Measurements from ENCODE around the gene MSRB1. TPM values are rescaled to one million over a fixed set of nuclear protein-coding genes. Genes with fewer than 3 reads are reported as not detected.
A peak's percentile ranks its signal among the peaks of the same experiment; 100 is the strongest.
"Not testable (repeated sequence)": the region's sequence is repeated elsewhere in the genome, so short reads cannot be mapped to it uniquely, and the experiment has no call there.

Gene MSRB1
- total RNA-seq, 1 donor from 2014 or later = 35.0 TPM

DNA sequence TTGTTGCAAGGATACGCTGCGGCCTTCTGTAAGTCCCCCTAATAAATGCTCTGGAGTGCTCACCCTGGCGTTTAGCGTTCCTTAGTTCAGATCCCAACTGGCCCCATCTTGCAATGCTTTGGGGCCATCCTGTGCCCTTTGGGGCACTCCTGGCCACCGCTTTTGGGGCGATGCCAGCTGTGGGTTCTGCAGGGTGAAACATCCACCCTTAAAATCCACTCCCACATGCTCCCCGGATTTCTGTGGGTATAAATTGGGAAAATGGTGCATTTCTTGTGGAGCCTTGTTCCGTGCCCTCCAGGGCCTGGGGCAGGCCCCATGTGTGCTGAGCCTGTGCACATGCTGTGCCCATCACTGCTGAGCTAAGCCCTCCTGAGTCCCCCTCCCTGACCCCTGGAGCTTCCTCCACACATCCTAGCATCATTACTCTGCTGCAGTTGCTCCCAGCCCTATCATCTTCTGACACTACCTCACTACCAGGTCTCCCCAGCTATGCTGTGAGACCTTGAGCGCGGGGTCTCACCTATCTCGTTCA lies 6.0 kb downstream of the MSRB1 start:
- Mint-ChIP-seq H3K4me1 (ENCODE audit: low read depth) (peaks cover 5% of the 10 kb centered on the region), H3K4me3 (ENCODE audit: low read depth) (no peak overlapping the region), H3K9me3 (no peaks in the 10 kb centered on the region), H3K27me3 (ENCODE audit: low read depth) (no peaks in the 10 kb centered on the region), H3K27ac (no peak overlapping the region), H3K36me3 (ENCODE audit: low read depth) (peaks cover 11% of the 10 kb centered on the region)
- no peak for DNase-seq (ENCODE audit: low spot score)
- intact Hi-C loops (cut with micrococcal nuclease) = no loop called here

- Mint-ChIP-seq H3K9me3 (no peaks in the 10 kb centered on the region), H3K36me3 (ENCODE audit: low read depth) (peaks cover 4% of the 10 kb centered on the region), H3K27ac (no peak overlapping the region), H3K4me3 (ENCODE audit: low read depth) (no peak overlapping the region), H3K27me3 (ENCODE audit: low read depth) (no peaks in the 10 kb centered on the region), H3K4me1 (ENCODE audit: low read depth) (peaks cover 2% of the 10 kb centered on the region)
- no peak for DNase-seq (ENCODE audit: low spot score)
- intact Hi-C loops (cut with micrococcal nuclease) = no loop called here
Observed at GRCh38 chr16:1933097-1933661, 9.8 kb downstream of the MSRB1 start.

GRCh38 chr16:1932050-1933028 lies 10.7 kb downstream of the MSRB1 start:
- Mint-ChIP-seq H3K9me3 (no peaks in the 10 kb centered on the region), H3K4me3 (ENCODE audit: low read depth) (no peak overlapping the region), H3K36me3 (ENCODE audit: low read depth) (no peaks in the 10 kb centered on the region), H3K27ac (no peak overlapping the region), H3K4me1 (ENCODE audit: low read depth) (peaks cover 2% of the 10 kb centered on the region), H3K27me3 (ENCODE audit: low read depth) (no peaks in the 10 kb centered on the region)
- DNase-seq (ENCODE audit: low spot score) = no peak
- intact Hi-C loops (cut with micrococcal nuclease) = no loop called here

DNA sequence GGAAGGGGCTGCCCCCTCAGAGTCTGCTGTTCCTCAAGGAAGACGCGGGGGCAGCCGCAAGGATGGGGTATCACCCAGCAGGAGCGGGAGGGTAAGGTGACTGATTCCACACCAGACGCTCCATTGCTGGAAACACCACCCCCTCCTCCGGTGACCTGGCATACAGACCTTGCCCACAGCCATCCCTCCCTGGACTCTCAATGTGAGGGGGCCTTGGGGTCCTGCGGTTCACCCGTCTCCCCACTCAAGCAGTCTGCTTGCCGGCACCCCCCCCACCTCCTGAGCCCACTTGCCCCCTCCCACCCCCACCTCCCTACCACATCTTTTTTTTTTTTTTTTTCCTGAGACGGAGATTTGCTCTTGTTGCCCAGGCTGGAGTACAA lies 12.7 kb downstream of the MSRB1 start:
- Mint-ChIP-seq H3K27me3 (ENCODE audit: low read depth) (no peaks in the 10 kb centered on the region), H3K36me3 (ENCODE audit: low read depth) (no peaks in the 10 kb centered on the region), H3K27ac (no peak overlapping the region), H3K9me3 (no peaks in the 10 kb centered on the region), H3K4me1 (ENCODE audit: low read depth) (peaks cover 2% of the 10 kb centered on the region), H3K4me3 (ENCODE audit: low read depth) (no peak overlapping the region)
- no peak for DNase-seq (ENCODE audit: low spot score)
- intact Hi-C loops (cut with micrococcal nuclease) = no loop called here

- Mint-ChIP-seq H3K4me1 (ENCODE audit: low read depth) (peaks cover 2% of the 10 kb centered on the region), H3K4me3 (ENCODE audit: low read depth) (peak overlapping the region; percentile 45), H3K9me3 (no peaks in the 10 kb centered on the region), H3K27me3 (ENCODE audit: low read depth) (peaks cover 1% of the 10 kb centered on the region), H3K27ac (no peak overlapping the region), H3K36me3 (ENCODE audit: low read depth) (no peaks in the 10 kb centered on the region)
- intact Hi-C loops (cut with micrococcal nuclease) = loop anchor here (10.0 kb wide), 1 partner anchor 65 kb away; no protein-coding TSS in a partner anchor
- peak; percentile 88 for DNase-seq (ENCODE audit: low spot score)
Observed at GRCh38 chr16:1929578-1930337, 13.2 kb downstream of the MSRB1 start.

- DNase-seq (ENCODE audit: low spot score) = no peak
- intact Hi-C loops (cut with micrococcal nuclease) = loop anchor here (10.0 kb wide), 1 partner anchor 64 kb away; no protein-coding TSS in a partner anchor
- no peaks in the 10 kb centered on the region for H3K36me3 Mint-ChIP-seq (ENCODE audit: low read depth)
- H3K27ac Mint-ChIP-seq = peak overlapping the region; percentile 55
- H3K27me3 Mint-ChIP-seq (ENCODE audit: low read depth) = peaks cover 5% of the 10 kb centered on the region
- H3K4me1 Mint-ChIP-seq (ENCODE audit: low read depth) = peaks cover 2% of the 10 kb centered on the region
- H3K4me3 Mint-ChIP-seq (ENCODE audit: low read depth) = peak overlapping the region; percentile 65
- no peaks in the 10 kb centered on the region for H3K9me3 Mint-ChIP-seq
Observed at GRCh38 chr16:1929105-1929504, 13.9 kb downstream of the MSRB1 start.

- no peak overlapping the region for H3K27ac Mint-ChIP-seq
- peaks cover 2% of the 10 kb centered on the region for H3K4me1 Mint-ChIP-seq (ENCODE audit: low read depth)
- DNase-seq (ENCODE audit: low spot score) = no peak
- no peaks in the 10 kb centered on the region for H3K9me3 Mint-ChIP-seq
- H3K36me3 Mint-ChIP-seq (ENCODE audit: low read depth) = no peaks in the 10 kb centered on the region
- intact Hi-C loops (cut with micrococcal nuclease) = loop anchor here (10.0 kb wide), 1 partner anchor 61 kb away; no protein-coding TSS in a partner anchor
- H3K4me3 Mint-ChIP-seq (ENCODE audit: low read depth) = no peak overlapping the region
- H3K27me3 Mint-ChIP-seq (ENCODE audit: low read depth) = peaks cover 26% of the 10 kb centered on the region
Observed at GRCh38 chr16:1926271-1926670, 16.7 kb downstream of the MSRB1 start.

DNA sequence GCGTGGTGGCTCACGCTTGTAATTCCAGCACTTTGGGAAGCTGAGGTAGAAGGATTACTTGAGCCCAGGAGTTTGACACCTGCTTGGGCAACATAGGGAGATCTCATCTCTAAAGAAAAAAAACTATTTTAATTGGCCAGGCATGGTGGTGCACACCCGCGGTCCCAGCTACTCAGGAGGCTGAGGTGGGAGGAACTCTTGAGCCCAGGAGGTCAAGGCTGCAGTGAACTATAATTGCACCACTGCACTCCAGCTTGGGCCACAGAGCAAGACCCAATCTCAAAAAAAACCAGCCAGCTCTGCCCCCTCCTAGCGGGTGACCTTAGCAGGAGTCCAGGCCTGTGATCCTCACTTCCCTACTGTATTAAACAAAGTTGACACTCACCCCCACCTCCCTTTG lies 18.9 kb downstream of the MSRB1 start:
- intact Hi-C loops (cut with micrococcal nuclease) = loop anchor here (10.0 kb wide), 1 partner anchor 59 kb away; no protein-coding TSS in a partner anchor
- DNase-seq (ENCODE audit: low spot score) = no peak
- peaks cover 39% of the 10 kb centered on the region for H3K27me3 Mint-ChIP-seq (ENCODE audit: low read depth)
- H3K9me3 Mint-ChIP-seq = no peaks in the 10 kb centered on the region
- no peak overlapping the region for H3K4me3 Mint-ChIP-seq (ENCODE audit: low read depth)
- H3K4me1 Mint-ChIP-seq (ENCODE audit: low read depth) = peaks cover 5% of the 10 kb centered on the region
- no peak overlapping the region for H3K27ac Mint-ChIP-seq
- H3K36me3 Mint-ChIP-seq (ENCODE audit: low read depth) = no peaks in the 10 kb centered on the region

DNA sequence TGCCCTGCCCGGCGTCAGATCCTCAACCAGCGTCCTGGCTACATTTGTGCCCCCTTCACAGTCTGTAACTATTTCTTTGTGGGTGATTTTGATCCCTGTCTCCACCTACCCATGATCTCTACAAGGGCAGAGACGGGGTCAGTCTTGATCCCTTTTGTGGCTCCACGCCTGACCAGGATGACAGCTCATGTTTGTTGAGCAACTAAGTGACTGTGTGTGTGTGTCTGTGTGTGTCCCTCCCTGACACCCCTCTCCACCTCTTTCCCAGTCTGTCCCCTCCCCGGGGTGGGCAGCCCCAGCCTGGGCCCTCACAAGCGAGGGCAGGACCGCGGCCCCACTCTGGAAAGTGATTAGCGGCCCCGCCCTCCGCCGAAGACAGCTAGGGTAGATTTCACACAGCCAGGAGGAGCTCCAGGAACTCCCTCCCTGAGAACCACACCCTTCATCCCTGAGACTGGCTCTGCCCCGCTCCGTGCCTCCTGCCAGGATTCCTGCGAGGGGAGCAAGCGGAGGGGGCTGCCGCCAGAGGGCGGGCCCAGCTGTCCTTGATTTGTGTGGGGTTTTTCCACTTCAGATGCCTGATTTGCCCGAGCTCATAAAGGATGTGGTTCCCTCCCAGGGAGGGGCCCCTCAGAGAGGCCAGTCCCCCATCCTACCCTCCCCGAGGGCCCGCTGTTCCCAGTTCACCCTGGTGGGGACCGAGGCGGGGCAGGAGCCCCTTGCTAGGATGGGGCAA lies 19.5 kb downstream of the MSRB1 start:
- intact Hi-C loops (cut with micrococcal nuclease) = loop anchor here (10.0 kb wide), 1 partner anchor 59 kb away; no protein-coding TSS in a partner anchor
- peaks cover 4% of the 10 kb centered on the region for H3K4me1 Mint-ChIP-seq (ENCODE audit: low read depth)
- H3K9me3 Mint-ChIP-seq = no peaks in the 10 kb centered on the region
- no peak for DNase-seq (ENCODE audit: low spot score)
- no peak overlapping the region for H3K4me3 Mint-ChIP-seq (ENCODE audit: low read depth)
- H3K27me3 Mint-ChIP-seq (ENCODE audit: low read depth) = peaks cover 44% of the 10 kb centered on the region
- H3K36me3 Mint-ChIP-seq (ENCODE audit: low read depth) = no peaks in the 10 kb centered on the region
- no peak overlapping the region for H3K27ac Mint-ChIP-seq

GRCh38 chr16:1922357-1922756 lies 20.6 kb downstream of the MSRB1 start:
- Mint-ChIP-seq H3K4me1 (ENCODE audit: low read depth) (peaks cover 4% of the 10 kb centered on the region), H3K27me3 (ENCODE audit: low read depth) (peaks cover 44% of the 10 kb centered on the region), H3K4me3 (ENCODE audit: low read depth) (no peak overlapping the region), H3K36me3 (ENCODE audit: low read depth) (no peaks in the 10 kb centered on the region), H3K9me3 (no peaks in the 10 kb centered on the region), H3K27ac (no peak overlapping the region)
- no peak for DNase-seq (ENCODE audit: low spot score)
- intact Hi-C loops (cut with micrococcal nuclease) = loop anchor here (10.0 kb wide), 1 partner anchor 58 kb away; no protein-coding TSS in a partner anchor

DNA sequence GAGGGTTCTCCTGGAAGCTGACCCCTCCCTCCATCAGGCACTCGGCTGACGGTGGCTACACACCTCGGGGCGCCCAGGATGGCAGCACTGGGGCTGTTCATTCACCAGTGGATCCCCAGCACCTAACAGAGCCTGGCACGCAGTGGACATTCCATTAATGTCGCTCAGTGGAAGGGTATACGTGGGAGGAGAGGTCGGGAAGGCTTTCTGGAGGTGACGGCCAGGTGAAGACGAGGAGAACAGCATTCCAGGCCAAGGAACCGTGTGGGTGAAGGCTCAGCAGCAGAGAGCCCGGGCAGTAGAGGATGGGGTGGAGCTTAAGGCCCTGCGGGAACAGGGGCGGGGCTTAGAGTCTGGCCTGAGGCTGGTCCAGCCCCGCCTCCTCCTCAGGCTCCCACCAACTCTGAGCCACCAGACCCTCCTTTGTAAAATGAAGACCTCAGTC lies 22.2 kb downstream of the MSRB1 start:
- Mint-ChIP-seq H3K27me3 (ENCODE audit: low read depth) (peaks cover 58% of the 10 kb centered on the region), H3K4me1 (ENCODE audit: low read depth) (peaks cover 4% of the 10 kb centered on the region), H3K36me3 (ENCODE audit: low read depth) (no peaks in the 10 kb centered on the region), H3K4me3 (ENCODE audit: low read depth) (no peak overlapping the region), H3K9me3 (no peaks in the 10 kb centered on the region), H3K27ac (no peak overlapping the region)
- intact Hi-C loops (cut with micrococcal nuclease) = loop anchor here (10.0 kb wide), 1 partner anchor 56 kb away; no protein-coding TSS in a partner anchor
- no peak for DNase-seq (ENCODE audit: low spot score)

GRCh38 chr16:1920122-1920521 lies 22.9 kb downstream of the MSRB1 start:
- peaks cover 61% of the 10 kb centered on the region for H3K27me3 Mint-ChIP-seq (ENCODE audit: low read depth)
- not testable (repeated sequence) for DNase-seq (ENCODE audit: low spot score); H3K4me3 Mint-ChIP-seq (ENCODE audit: low read depth); H3K27ac Mint-ChIP-seq; H3K9me3 Mint-ChIP-seq; H3K36me3 Mint-ChIP-seq (ENCODE audit: low read depth); H3K4me1 Mint-ChIP-seq (ENCODE audit: low read depth)
- intact Hi-C loops (cut with micrococcal nuclease) = loop anchor here (10.0 kb wide), 1 partner anchor 55 kb away; no protein-coding TSS in a partner anchor
